PC-3 (cell line): Measurements from ENCODE around the gene DLG2. TPM values are rescaled to one million over a fixed set of nuclear protein-coding genes. Genes with fewer than 3 reads are reported as not detected.
"Not testable (repeated sequence)": the region's sequence is repeated elsewhere in the genome, so short reads cannot be mapped to it uniquely, and the experiment has no call there.

ENCODE experiments used
- ATAC-seq: fragments of 200-7000 bp; cut with Tn5 transposase; 2 replicates; pipeline ENCODE4 v1.9.1; 2020; ENCODE audit warnings: mild to moderate bottlenecking, moderate library complexity
- BruUV-seq: library from RNA; stranded (reverse); fragments of 400-500 nt; replicated peaks from 2 replicates; lab custom pipeline; 2021; lab: Mats Ljungman, UMichigan
- CTCF ChIA-PET: fragments of 300-600 bp; sonication (Branson Sonifier 250); formaldehyde crosslinking; loops from one replicate; lab custom pipeline; 2022; ENCODE audit warnings: antibody characterized with exemption; lab: Charles Lee
- POLR2A ChIA-PET: fragments of 300-600 bp; sonication (Branson Sonifier 250); formaldehyde crosslinking; loops from one replicate; lab custom pipeline; 2022; ENCODE audit warnings: antibody characterized with exemption; ENCODE audit not compliant: unreplicated experiment; lab: Charles Lee
- DNase-seq: peaks from one replicate; pipeline ENCODE4 v3.0.0-alpha.2; 2015
- H2AFZ ChIP-seq: fragments of 300-600 bp; sonication (generic); 2 replicates; pipeline ENCODE4 v1.6.0; 2016; ENCODE audit warnings: antibody characterized with exemption, low read length
- H3F3A ChIP-seq: fragments of 300-600 bp; sonication (generic); one replicate; pipeline ENCODE4 v1.6.0; 2017; ENCODE audit warnings: antibody characterized with exemption, low read length, control low read depth, mild to moderate bottlenecking; ENCODE audit not compliant: unreplicated experiment
- H3K27ac ChIP-seq: fragments of 300-600 bp; sonication (generic); 2 replicates; pipeline ENCODE4 v1.5.1; 2016; ENCODE audit warnings: mild to moderate bottlenecking, low read length
- H3K27me3 ChIP-seq: fragments of 300-600 bp; sonication (generic); 2 replicates; pipeline ENCODE4 v1.6.1; 2016; ENCODE audit warnings: low read length, mixed read lengths
- H3K36me3 ChIP-seq: fragments of 300-600 bp; sonication (generic); 2 replicates; pipeline ENCODE4 v1.6.1; 2016; ENCODE audit warnings: low read depth, mixed run types, low read length, mixed read lengths
- H3K4me1 ChIP-seq: fragments of 300-600 bp; sonication (generic); 2 replicates; pipeline ENCODE4 v1.5.1; 2016; ENCODE audit warnings: low read length; ENCODE audit not compliant: insufficient read depth
- H3K4me2 ChIP-seq: fragments of 300-600 bp; sonication (generic); 2 replicates; pipeline ENCODE4 v1.6.0; 2016; ENCODE audit warnings: low read length
- H3K4me3 ChIP-seq: fragments of 300-600 bp; sonication (generic); 2 replicates; pipeline ENCODE4 v1.5.1; 2016; ENCODE audit warnings: mild to moderate bottlenecking, low read length, mixed read lengths
- H3K79me2 ChIP-seq: fragments of 300-600 bp; sonication (generic); 2 replicates; pipeline ENCODE4 v1.6.1; 2017; ENCODE audit warnings: low read length, mixed read lengths
- H3K9ac ChIP-seq: fragments of 300-600 bp; sonication (generic); 2 replicates; pipeline ENCODE4 v1.6.0; 2016; ENCODE audit warnings: mild to moderate bottlenecking, low read length
- H3K9me2 ChIP-seq: fragments of 300-600 bp; sonication (generic); replicated peaks from 2 replicates; pipeline ENCODE4 v1.6.1; 2016; ENCODE audit warnings: mixed run types, low read length, mixed read lengths
- H3K9me3 ChIP-seq: fragments of 300-600 bp; sonication (generic); 2 replicates; pipeline ENCODE4 v1.6.1; 2016; ENCODE audit warnings: low read length, mixed read lengths
- H4K20me1 ChIP-seq: fragments of 300-600 bp; sonication (generic); 2 replicates; pipeline ENCODE4 v1.6.1; 2016; ENCODE audit warnings: low read length, mixed read lengths
- EZH2 ChIP-seq: fragments of 300-600 bp; sonication (generic); IDR thresholded peaks from one replicate; pipeline ENCODE4 v1.6.1; 2017; ENCODE audit warnings: antibody characterized with exemption, mild to moderate bottlenecking, low read length; ENCODE audit not compliant: unreplicated experiment
- EZH2phosphoT487 ChIP-seq: fragments of 300-600 bp; sonication (generic); IDR thresholded peaks from 2 replicates; pipeline ENCODE4 v1.6.1; 2018; ENCODE audit warnings: mild to moderate bottlenecking, antibody characterized with exemption, low read length, borderline replicate concordance
- intact Hi-C: fragments of 100-400 bp; cut with micrococcal nuclease; formaldehyde crosslinking; loops from 2 replicates; pipeline ENCODE4 v1.9.0; 2023
- total RNA-seq: library from RNA; depleted of rRNA; stranded (reverse); fragments of >200 nt; gene quantifications from 2 replicates; pipeline ENCODE4 v1.2.3, GENCODE V29; 2014
- TF ChIP-seq, protein P1 (sequence below): fragments of 300-600 bp; sonication (generic); conservative IDR thresholded peaks from 2 replicates; pipeline ENCODE4 v1.5.1; 2017; ENCODE audit warnings: antibody characterized with exemption, low read depth, mild to moderate bottlenecking, low read length

The DLG2 gene
- total RNA-seq, 1 experiment from 2014 or later, result 0.58 TPM

DNA sequence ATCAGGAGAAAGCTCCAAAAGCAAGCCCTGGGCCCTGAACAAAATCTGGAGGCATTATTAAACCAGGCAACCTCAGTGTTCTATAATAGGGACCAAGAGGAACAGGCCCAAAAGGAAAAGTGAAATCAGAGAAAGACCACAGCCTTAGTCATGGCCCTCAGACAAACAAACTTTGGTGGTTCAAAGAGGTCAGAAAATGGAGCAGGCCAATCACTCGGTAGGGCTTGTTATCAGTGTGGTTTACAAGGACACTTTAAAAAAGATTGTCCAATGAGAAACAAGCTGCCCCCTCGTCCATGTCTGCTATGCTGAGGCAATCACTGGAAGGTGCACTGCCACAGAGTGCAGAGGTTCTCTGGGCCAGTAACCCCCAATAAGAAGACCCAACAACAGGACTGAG is 17.9 kb downstream of the DLG2 start:
- H3K9me2 ChIP-seq, ATAC-seq, H3K4me1 ChIP-seq, H3K9me3 ChIP-seq, H3K27me3 ChIP-seq, POLR2A ChIA-PET, H3K27ac ChIP-seq, H3K4me3 ChIP-seq, H3K9ac ChIP-seq, H3K4me2 ChIP-seq, H3K36me3 ChIP-seq, BruUV-seq, DNase-seq, intact Hi-C loops, H4K20me1 ChIP-seq, CTCF ChIA-PET, H3K79me2 ChIP-seq, H3F3A ChIP-seq, H2AFZ ChIP-seq: not testable (repeated sequence)

- ATAC-seq, H4K20me1 ChIP-seq, POLR2A ChIA-PET, H2AFZ ChIP-seq, H3K9me3 ChIP-seq, H3K4me2 ChIP-seq, H3K9me2 ChIP-seq, DNase-seq, H3K27ac ChIP-seq, CTCF ChIA-PET, BruUV-seq, H3K36me3 ChIP-seq, H3K9ac ChIP-seq, H3K4me1 ChIP-seq, H3K79me2 ChIP-seq, H3K4me3 ChIP-seq, H3F3A ChIP-seq, intact Hi-C loops, H3K27me3 ChIP-seq: not testable (repeated sequence)
Measured at GRCh38 chr11:85608621-85609020, 18.5 kb downstream of the DLG2 start.

GRCh38 chr11:85606237-85606636 is 20.9 kb downstream of the DLG2 start:
- H3K9ac ChIP-seq, H3F3A ChIP-seq, H3K4me1 ChIP-seq, POLR2A ChIA-PET, H3K27ac ChIP-seq, H3K27me3 ChIP-seq, DNase-seq, BruUV-seq, intact Hi-C loops, H3K4me3 ChIP-seq, H3K4me2 ChIP-seq, H3K9me3 ChIP-seq, ATAC-seq, H3K9me2 ChIP-seq, H3K79me2 ChIP-seq, H2AFZ ChIP-seq, CTCF ChIA-PET, H3K36me3 ChIP-seq, H4K20me1 ChIP-seq: not testable (repeated sequence)

DNA sequence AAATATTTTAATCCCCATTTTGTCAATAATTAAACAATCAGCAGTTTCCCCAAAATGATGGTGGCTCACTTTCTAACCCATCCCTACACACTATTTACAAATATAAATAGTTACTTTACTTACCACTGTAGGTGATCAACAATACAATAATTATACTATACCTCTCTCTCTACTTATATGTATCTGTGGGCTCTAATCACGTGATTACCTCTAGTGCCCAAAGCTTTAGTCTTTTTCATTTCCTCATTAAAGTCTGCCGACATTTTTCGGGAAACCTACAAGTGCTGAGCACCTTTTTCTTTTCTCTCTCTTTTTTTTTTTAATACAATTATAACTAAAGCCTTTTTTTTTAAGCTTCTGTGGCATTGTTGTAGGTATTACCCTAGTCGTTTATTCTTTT is 23.9 kb downstream of the DLG2 start:
- H3K4me2 ChIP-seq, result no peak overlapping the region
- H3K9me2 ChIP-seq, result no peaks in the 10 kb centered on the region
- ATAC-seq (no peak), DNase-seq (no peak)
- no peak overlapping the region for H2AFZ ChIP-seq
- intact Hi-C loops, result no loop called here
- H3K36me3 ChIP-seq, result no peaks in the 10 kb centered on the region
- no peak overlapping the region for H3K4me3 ChIP-seq
- H4K20me1 ChIP-seq, result no peaks in the 10 kb centered on the region
- H3K27me3 ChIP-seq, result no peaks in the 10 kb centered on the region
- ChIA-PET POLR2A (interaction anchor here (0.6 kb wide), 1 partner anchor 157 kb away, joined by 5 read pairs; no protein-coding TSS in a partner anchor), CTCF (interaction anchor here (0.7 kb wide), 1 partner anchor 140 kb away, joined by 3 read pairs; no protein-coding TSS in a partner anchor)
- H3K4me1 ChIP-seq, result no peaks in the 10 kb centered on the region
- H3K9ac ChIP-seq, result no peak overlapping the region
- H3K79me2 ChIP-seq, result no peaks in the 10 kb centered on the region
- H3K27ac ChIP-seq, result no peak overlapping the region
- H3F3A ChIP-seq, result no peaks in the 10 kb centered on the region
- TF ChIP-seq EZH2, result no peak
- TF ChIP-seq EZH2phosphoT487, result no peak
- TF ChIP-seq, protein P1, sequence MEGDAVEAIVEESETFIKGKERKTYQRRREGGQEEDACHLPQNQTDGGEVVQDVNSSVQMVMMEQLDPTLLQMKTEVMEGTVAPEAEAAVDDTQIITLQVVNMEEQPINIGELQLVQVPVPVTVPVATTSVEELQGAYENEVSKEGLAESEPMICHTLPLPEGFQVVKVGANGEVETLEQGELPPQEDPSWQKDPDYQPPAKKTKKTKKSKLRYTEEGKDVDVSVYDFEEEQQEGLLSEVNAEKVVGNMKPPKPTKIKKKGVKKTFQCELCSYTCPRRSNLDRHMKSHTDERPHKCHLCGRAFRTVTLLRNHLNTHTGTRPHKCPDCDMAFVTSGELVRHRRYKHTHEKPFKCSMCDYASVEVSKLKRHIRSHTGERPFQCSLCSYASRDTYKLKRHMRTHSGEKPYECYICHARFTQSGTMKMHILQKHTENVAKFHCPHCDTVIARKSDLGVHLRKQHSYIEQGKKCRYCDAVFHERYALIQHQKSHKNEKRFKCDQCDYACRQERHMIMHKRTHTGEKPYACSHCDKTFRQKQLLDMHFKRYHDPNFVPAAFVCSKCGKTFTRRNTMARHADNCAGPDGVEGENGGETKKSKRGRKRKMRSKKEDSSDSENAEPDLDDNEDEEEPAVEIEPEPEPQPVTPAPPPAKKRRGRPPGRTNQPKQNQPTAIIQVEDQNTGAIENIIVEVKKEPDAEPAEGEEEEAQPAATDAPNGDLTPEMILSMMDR, result no peak
- H3K9me3 ChIP-seq, result no peaks in the 10 kb centered on the region
- no TSS peak for BruUV-seq
